Vagina (tissue), 2 donors: ENCODE data around the gene KIAA1671. TPM values are rescaled to one million over a fixed set of nuclear protein-coding genes. Genes with fewer than 3 reads are reported as not detected.

ENCODE experiments used
- DNase-seq, 2 donors: peaks; one replicate each; pipeline ENCODE4 v3.0.0-alpha.2; 2017; ENCODE audit errors: extremely low spot score in 2 of 2
- H3K27ac ChIP-seq: fragments of 200-600 bp; sonication (generic); one replicate; pipeline ENCODE4 v1.5.1; 2019
- H3K27me3 ChIP-seq: fragments of 200-600 bp; sonication (generic); one replicate; pipeline ENCODE4 v1.5.1; 2019
- H3K36me3 ChIP-seq, 2 donors: fragments of 200-600 bp; sonication (generic); one replicate each; pipeline ENCODE4 v1.5.1; 2017 to 2019
- H3K4me1 ChIP-seq: fragments of 200-600 bp; sonication (generic); one replicate; pipeline ENCODE4 v1.5.1; 2019
- H3K4me3 ChIP-seq, 2 donors: fragments of 200-600 bp; sonication (generic); 1 replicate in 1 of 2; 2 replicates in 1 of 2; pipeline ENCODE4 v1.5.1; 2016 to 2019
- H3K9me3 ChIP-seq: fragments of 200-600 bp; sonication (generic); one replicate; pipeline ENCODE4 v1.5.1; 2019
- CTCF ChIP-seq, 3 experiments: fragments of 450-650 bp in 2 of 3; fragments of 200-600 bp in 1 of 3; sonication (generic) in 1 of 3; IDR thresholded peaks; one replicate each; pipeline ENCODE4 v1.5.1; 2017 to 2019; ENCODE audit warnings: antibody characterized with exemption in 3 of 3, mild to moderate bottlenecking in 2 of 3, moderate library complexity in 2 of 3
- POLR2A ChIP-seq, 2 donors: fragments of 450-650 bp; IDR thresholded peaks; one replicate each; pipeline ENCODE4 v1.6.1; 2017; ENCODE audit warnings: antibody characterized with exemption in 2 of 2, mild to moderate bottlenecking in 2 of 2, moderate library complexity in 2 of 2
- POLR2AphosphoS5 ChIP-seq, 2 donors: sonication (generic); formaldehyde crosslinking; IDR thresholded peaks; one replicate each; pipeline ENCODE4 v1.9.0; 2017; ENCODE audit warnings: antibody characterized with exemption in 2 of 2, mild to moderate bottlenecking in 2 of 2, low read depth in 1 of 2; ENCODE audit not compliant: insufficient read depth in 1 of 2
- intact Hi-C: fragments of 100-400 bp; cut with DNase I; formaldehyde crosslinking; loops from one replicate; pipeline ENCODE4 v1.15.1; 2023
- total RNA-seq: library from RNA; depleted of rRNA; stranded (reverse); fragments of >200 nt; gene quantifications from one replicate; pipeline ENCODE4 v1.2.3, GENCODE V29; 2016

KIAA1671 gene
- total RNA-seq, 1 donor from 2014 or later = 54.0 TPM

GRCh38 chr22:24952837-24953383 is 394 bp downstream of the KIAA1671 start:
- TF ChIP-seq POLR2AphosphoS5 (IDR thresholded peaks at IDR 0.05; ENCODE audit: insufficient read depth in 1 of 2, low read depth in 1 of 2) = peak in 1 of 2 donors; percentile 56
- TF ChIP-seq CTCF (IDR thresholded peaks at IDR 0.05) = no peak
- intact Hi-C loops = loop anchor here (5.0 kb wide), 1 partner anchor 94 kb away; no protein-coding TSS in a partner anchor
- no peaks in the 10 kb centered on the region for H3K36me3 ChIP-seq
- H3K9me3 ChIP-seq = no peaks in the 10 kb centered on the region
- no peaks in the 10 kb centered on the region for H3K27me3 ChIP-seq
- DNase-seq = no peak
- peak overlapping the region; percentile 84 for H3K27ac ChIP-seq
- peak overlapping the region; percentile 79 to 81 for H3K4me3 ChIP-seq
- H3K4me1 ChIP-seq = peaks cover 22% of the 10 kb centered on the region

GRCh38 chr22:24953384-24954113 is 1.0 kb downstream of the KIAA1671 start:
- no peak for DNase-seq
- intact Hi-C loops = loop anchor here (5.0 kb wide), 1 partner anchor 94 kb away; no protein-coding TSS in a partner anchor
- H3K27ac ChIP-seq = peak overlapping the region; percentile 84

GRCh38 chr22:24954114-24954463 is 1.6 kb downstream of the KIAA1671 start:
- DNase-seq = no peak
- Histone ChIP-seq H3K4me1 (peaks cover 22% of the 10 kb centered on the region), H3K4me3 (peak overlapping the region; percentile 79 to 81), H3K27me3 (no peaks in the 10 kb centered on the region), H3K27ac (peak overlapping the region; percentile 84), H3K9me3 (no peaks in the 10 kb centered on the region), H3K36me3 (no peaks in the 10 kb centered on the region)
- intact Hi-C loops = loop anchor here (5.0 kb wide), 1 partner anchor 93 kb away; no protein-coding TSS in a partner anchor
- TF ChIP-seq POLR2A (IDR thresholded peaks at IDR 0.05) = no peak

More at GRCh38 chr22:24953384-24954113, 1.0 kb downstream of the KIAA1671 start:
- Histone ChIP-seq H3K27me3 (no peaks in the 10 kb centered on the region), H3K9me3 (no peaks in the 10 kb centered on the region), H3K4me3 (peak overlapping the region; percentile 79 to 81), H3K4me1 (peaks cover 22% of the 10 kb centered on the region), H3K36me3 (no peaks in the 10 kb centered on the region)
- TF ChIP-seq POLR2A (IDR thresholded peaks at IDR 0.05) (no peak), CTCF (IDR thresholded peaks at IDR 0.05) (no peak), POLR2AphosphoS5 (IDR thresholded peaks at IDR 0.05; ENCODE audit: insufficient read depth in 1 of 2, low read depth in 1 of 2) (no peak)

GRCh38 chr22:24954856-24955255 is 2.3 kb downstream of the KIAA1671 start:
- Histone ChIP-seq H3K27me3 (no peaks in the 10 kb centered on the region), H3K9me3 (no peaks in the 10 kb centered on the region), H3K4me3 (no peak overlapping the region), H3K4me1 (peaks cover 22% of the 10 kb centered on the region), H3K36me3 (no peaks in the 10 kb centered on the region), H3K27ac (no peak overlapping the region)
- intact Hi-C loops = loop anchor here (5.0 kb wide), 1 partner anchor 92 kb away; no protein-coding TSS in a partner anchor
- no peak for TF ChIP-seq POLR2AphosphoS5 (IDR thresholded peaks at IDR 0.05; ENCODE audit: insufficient read depth in 1 of 2, low read depth in 1 of 2)
- TF ChIP-seq POLR2A (IDR thresholded peaks at IDR 0.05) = no peak
- no peak for TF ChIP-seq CTCF (IDR thresholded peaks at IDR 0.05)
- DNase-seq = no peak

GRCh38 chr22:24957043-24957442 is 4.5 kb downstream of the KIAA1671 start:
- H3K36me3 ChIP-seq = no peaks in the 10 kb centered on the region
- H3K4me1 ChIP-seq = peaks cover 22% of the 10 kb centered on the region
- H3K9me3 ChIP-seq = no peaks in the 10 kb centered on the region
- no peak for DNase-seq
- TF ChIP-seq POLR2A (IDR thresholded peaks at IDR 0.05) = no peak
- TF ChIP-seq CTCF (IDR thresholded peaks at IDR 0.05) = no peak
- no peak for TF ChIP-seq POLR2AphosphoS5 (IDR thresholded peaks at IDR 0.05; ENCODE audit: insufficient read depth in 1 of 2, low read depth in 1 of 2)
- no peak overlapping the region for H3K4me3 ChIP-seq
- no peaks in the 10 kb centered on the region for H3K27me3 ChIP-seq
- intact Hi-C loops = no loop called here
- H3K27ac ChIP-seq = no peak overlapping the region
